OCI-LY1 (cell line): ENCODE data around the gene DIS3L.
"Not testable (repeated sequence)": the region's sequence is repeated elsewhere in the genome, so short reads cannot be mapped to it uniquely, and the experiment has no call there.

Source experiments
- H2AFZ ChIP-seq: fragments of 200-600 bp; sonication (generic), shearing (Covaris generic); 2 replicates; pipeline ENCODE4 v1.6.0; 2014; ENCODE audit warnings: antibody characterized with exemption, mild to moderate bottlenecking, low read length
- H3F3A ChIP-seq: fragments of 200-600 bp; sonication (generic), shearing (Covaris generic); 2 replicates; pipeline ENCODE4 v1.6.0; 2014; ENCODE audit warnings: mild to moderate bottlenecking, antibody characterized with exemption, low read length, moderate library complexity; ENCODE audit not compliant: insufficient read depth
- H3K27ac ChIP-seq: fragments of 200-600 bp; sonication (generic); 2 replicates; pipeline ENCODE4 v1.5.1; 2014; ENCODE audit warnings: low read length, mixed run types, mild to moderate bottlenecking, low read depth; ENCODE audit not compliant: poor library complexity, severe bottlenecking
- H3K27me3 ChIP-seq: fragments of 200-600 bp; sonication (generic); 2 replicates; pipeline ENCODE4 v1.6.0; 2014; ENCODE audit warnings: antibody characterized with exemption, mild to moderate bottlenecking, low read length, moderate library complexity; ENCODE audit not compliant: insufficient read depth
- H3K36me3 ChIP-seq: fragments of 200-600 bp; sonication (generic); 2 replicates; pipeline ENCODE4 v1.6.1; 2014; ENCODE audit warnings: mild to moderate bottlenecking, antibody characterized with exemption, low read length, moderate library complexity, mixed read lengths; ENCODE audit not compliant: insufficient read depth
- H3K4me1 ChIP-seq: fragments of 200-600 bp; sonication (generic); 2 replicates; pipeline ENCODE4 v1.5.1; 2014; ENCODE audit warnings: mild to moderate bottlenecking, low read length, moderate library complexity; ENCODE audit not compliant: insufficient read depth, severe bottlenecking
- H3K4me2 ChIP-seq: fragments of 200-600 bp; sonication (generic), shearing (Covaris generic); 2 replicates; pipeline ENCODE4 v1.6.1; 2014; ENCODE audit warnings: low read length
- H3K4me3 ChIP-seq: fragments of 200-600 bp; sonication (generic); 2 replicates; pipeline ENCODE4 v1.5.1; 2014; ENCODE audit warnings: low read length, low read depth, mild to moderate bottlenecking, mixed read lengths; ENCODE audit not compliant: poor library complexity, severe bottlenecking
- H3K79me2 ChIP-seq: fragments of 200-600 bp; shearing (Covaris generic); 2 replicates; pipeline ENCODE4 v1.6.1; 2016; ENCODE audit warnings: mixed run types, low read length, mixed read lengths; ENCODE audit not compliant: insufficient read depth
- H3K9ac ChIP-seq: fragments of 200-600 bp; sonication (generic), shearing (Covaris generic); 2 replicates; pipeline ENCODE4 v1.6.1; 2014; ENCODE audit warnings: mild to moderate bottlenecking, low read length, mixed read lengths
- H3K9me2 ChIP-seq: fragments of 200-600 bp; sonication (generic), shearing (Covaris generic); 2 replicates; pipeline ENCODE4 v1.6.1; 2014; ENCODE audit warnings: low read depth, mild to moderate bottlenecking, low read length, mixed read lengths
- H3K9me3 ChIP-seq: fragments of 200-600 bp; shearing (Covaris generic); 2 replicates; pipeline ENCODE4 v1.6.1; 2014; ENCODE audit warnings: low read length, mixed read lengths
- H4K20me1 ChIP-seq: fragments of 200-600 bp; sonication (generic), shearing (Covaris generic); 2 replicates; pipeline ENCODE4 v1.6.0; 2016; ENCODE audit warnings: mild to moderate bottlenecking, low read length; ENCODE audit not compliant: insufficient read depth
- CTCF ChIP-seq: fragments of 200-600 bp; sonication (generic), shearing (Covaris generic); IDR thresholded peaks from 2 replicates; pipeline ENCODE4 v1.5.1; 2017; ENCODE audit warnings: mild to moderate bottlenecking, antibody characterized with exemption, low read length, moderate library complexity, mixed read lengths
- EZH2 ChIP-seq: fragments of 200-600 bp; sonication (generic), shearing (Covaris generic); IDR thresholded peaks from 2 replicates; pipeline ENCODE4 v1.8.0; 2017; ENCODE audit warnings: borderline replicate concordance, mixed run types, mild to moderate bottlenecking, antibody characterized with exemption, low read length, moderate library complexity, mixed read lengths

Gene DIS3L

GRCh38 chr15:66293419-66294156, at the start of gene DIS3L:
DIS3L (plus strand) TSS chr15:66293568; CDS start chr15:66293597, 29 bp downstream.
- peaks cover 62% of the 10 kb centered on the region for H3K4me1 ChIP-seq
- no peaks in the 10 kb centered on the region for H4K20me1 ChIP-seq
- H3K27me3 ChIP-seq, result no peaks in the 10 kb centered on the region
- peak within 1 kb of the TSS; percentile 83 for H3K4me2 ChIP-seq
- H3K79me2 ChIP-seq, result peaks cover 34% of the 10 kb centered on the region
- no peak within 1 kb of the TSS for H2AFZ ChIP-seq
- peak within 1 kb of the TSS; percentile 76 for H3K4me3 ChIP-seq
- TF ChIP-seq CTCF (no peak), EZH2 (no peak)
- H3K9ac ChIP-seq, result peak within 1 kb of the TSS; percentile 88
- H3K9me3 ChIP-seq, result no peaks in the 10 kb centered on the region
- H3F3A ChIP-seq, result no peaks in the 10 kb centered on the region
- H3K36me3 ChIP-seq, result peaks cover 28% of the 10 kb centered on the region; the same call in 1 of the 2 replicates
- no peaks in the 10 kb centered on the region for H3K9me2 ChIP-seq
- H3K27ac ChIP-seq, result peak within 1 kb of the TSS; percentile 92

- not testable (repeated sequence) for H3K27ac ChIP-seq, H3K4me3 ChIP-seq, H3F3A ChIP-seq, H3K4me1 ChIP-seq, H2AFZ ChIP-seq, H3K79me2 ChIP-seq, H3K9ac ChIP-seq, H4K20me1 ChIP-seq, H3K9me3 ChIP-seq, H3K27me3 ChIP-seq, H3K36me3 ChIP-seq, H3K9me2 ChIP-seq, H3K4me2 ChIP-seq
Observed at GRCh38 chr15:66245832-66246231, 47.5 kb upstream of the DIS3L start.

- no peak for TF ChIP-seq EZH2
- TF ChIP-seq CTCF, result no peak
- Histone ChIP-seq H2AFZ (no peak overlapping the region), H3F3A (no peaks in the 10 kb centered on the region; the same call in 1 of the 2 replicates), H3K36me3 (no peaks in the 10 kb centered on the region), H3K27ac (no peak overlapping the region), H3K4me2 (no peak overlapping the region), H3K4me1 (no peaks in the 10 kb centered on the region), H3K9me2 (no peaks in the 10 kb centered on the region), H3K9ac (no peak overlapping the region), H4K20me1 (no peaks in the 10 kb centered on the region), H3K79me2 (no peaks in the 10 kb centered on the region), H3K27me3 (no peaks in the 10 kb centered on the region), H3K4me3 (no peak overlapping the region), H3K9me3 (no peaks in the 10 kb centered on the region)
Observed at GRCh38 chr15:66246937-66247336, 46.4 kb upstream of the DIS3L start.

DNA sequence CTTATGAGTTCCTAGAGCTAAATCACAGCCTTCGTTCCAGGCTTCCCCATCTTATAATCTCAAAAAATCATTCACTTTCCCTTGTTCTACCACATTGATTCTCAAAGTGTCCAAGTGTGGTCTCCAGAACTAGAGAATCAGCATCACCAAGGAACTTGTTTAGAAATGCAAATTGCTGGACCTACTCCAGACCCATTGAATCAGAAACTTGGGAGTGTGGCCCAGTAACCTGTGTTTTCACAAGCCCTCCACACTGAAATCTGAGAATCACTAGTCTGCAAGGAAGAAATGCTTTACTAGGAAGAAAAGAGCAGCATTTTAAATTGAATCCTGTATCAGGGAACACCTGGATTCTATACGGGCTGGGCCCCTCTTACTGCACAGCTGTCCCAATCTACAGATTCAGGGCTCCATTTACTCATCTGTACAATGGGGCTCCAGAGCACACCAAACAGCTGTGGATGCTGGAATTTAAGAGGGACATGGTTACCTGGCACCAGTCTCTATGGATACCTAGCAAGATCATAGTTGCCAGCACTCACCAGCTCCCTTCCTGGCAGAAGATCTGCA, 43.7 kb upstream of the DIS3L start:
- no peaks in the 10 kb centered on the region for H3K9me3 ChIP-seq
- H4K20me1 ChIP-seq, result no peaks in the 10 kb centered on the region
- no peak for TF ChIP-seq CTCF
- no peak for TF ChIP-seq EZH2
- H3K9ac ChIP-seq, result no peak overlapping the region
- no peak overlapping the region for H3K27ac ChIP-seq
- H3K9me2 ChIP-seq, result no peaks in the 10 kb centered on the region
- H2AFZ ChIP-seq, result no peak overlapping the region
- no peaks in the 10 kb centered on the region for H3K79me2 ChIP-seq
- no peaks in the 10 kb centered on the region; the same call in 1 of the 2 replicates for H3F3A ChIP-seq
- H3K4me2 ChIP-seq, result no peak overlapping the region
- no peaks in the 10 kb centered on the region for H3K36me3 ChIP-seq
- H3K27me3 ChIP-seq, result peaks cover 9% of the 10 kb centered on the region; the same call in 1 of the 2 replicates
- H3K4me3 ChIP-seq, result no peak overlapping the region
- peaks cover 13% of the 10 kb centered on the region for H3K4me1 ChIP-seq
